GM10248 (cell line): ENCODE results near the gene GNB1.

ENCODE experiments used
- CTCF ChIA-PET: fragments of 300-600 bp; sonication (Branson Sonifier 250); formaldehyde crosslinking; extraction: SDS; loops from one replicate; lab custom pipeline; 2021; ENCODE audit warnings: antibody characterized with exemption; lab: Yijun Ruan, JAX
- POLR2A ChIA-PET: fragments of 350-650 bp; sonication (Branson Sonifier 250); formaldehyde crosslinking; extraction: SDS; loops from one replicate; lab custom pipeline; 2020; ENCODE audit warnings: antibody characterized with exemption; lab: Yijun Ruan, JAX
- DNase-seq: peaks from one replicate; pipeline ENCODE4 v3.0.0; 2012; ENCODE audit errors: extremely low spot score
- TF ChIP-seq, protein P1 (sequence below): IDR thresholded peaks from 2 replicates; pipeline ENCODE4 v1.5.1; 2012; ENCODE audit warnings: mild to moderate bottlenecking, low read depth; ENCODE audit errors: extremely low read depth, missing control alignments, control extremely low read depth

Gene GNB1

DNA sequence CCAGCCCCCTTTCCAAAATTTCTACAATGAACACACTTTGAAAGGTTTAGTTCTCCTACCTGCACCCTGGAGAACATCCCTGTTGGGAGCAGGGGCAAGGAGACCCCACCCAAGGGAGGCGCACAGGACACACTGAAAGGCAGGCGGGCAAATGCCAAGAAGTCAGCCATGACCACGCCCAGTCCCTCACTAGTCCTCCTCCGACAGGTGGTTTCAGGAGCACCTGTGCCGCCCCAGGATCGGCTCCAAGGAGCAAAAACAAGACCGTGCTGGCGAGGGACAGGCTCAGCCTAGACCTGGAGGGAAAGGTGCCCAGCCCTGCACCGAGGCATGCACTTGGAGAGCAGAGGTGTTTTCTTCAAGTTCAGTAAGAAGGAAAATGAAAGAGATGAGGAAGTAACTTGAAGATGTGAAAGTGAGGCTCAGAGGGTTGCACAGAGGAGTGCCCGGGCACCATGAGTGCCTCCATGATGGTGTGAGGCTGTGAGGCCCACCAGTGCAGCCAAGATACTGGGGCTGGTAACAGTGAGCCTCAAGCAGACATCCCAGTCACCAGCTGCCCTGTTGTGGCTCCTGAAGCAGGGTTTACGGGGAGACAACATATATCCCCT lies 93.1 kb downstream of the GNB1 start:
- ChIA-PET POLR2A (no interaction called here), CTCF (interaction anchor here (0.6 to 4.0 kb wide), 2 partner anchors 12 to 18 kb away, joined by 3 to 19 read pairs; no protein-coding TSS in a partner anchor)
- peak; percentile 53 for DNase-seq
- TF ChIP-seq, protein P1, sequence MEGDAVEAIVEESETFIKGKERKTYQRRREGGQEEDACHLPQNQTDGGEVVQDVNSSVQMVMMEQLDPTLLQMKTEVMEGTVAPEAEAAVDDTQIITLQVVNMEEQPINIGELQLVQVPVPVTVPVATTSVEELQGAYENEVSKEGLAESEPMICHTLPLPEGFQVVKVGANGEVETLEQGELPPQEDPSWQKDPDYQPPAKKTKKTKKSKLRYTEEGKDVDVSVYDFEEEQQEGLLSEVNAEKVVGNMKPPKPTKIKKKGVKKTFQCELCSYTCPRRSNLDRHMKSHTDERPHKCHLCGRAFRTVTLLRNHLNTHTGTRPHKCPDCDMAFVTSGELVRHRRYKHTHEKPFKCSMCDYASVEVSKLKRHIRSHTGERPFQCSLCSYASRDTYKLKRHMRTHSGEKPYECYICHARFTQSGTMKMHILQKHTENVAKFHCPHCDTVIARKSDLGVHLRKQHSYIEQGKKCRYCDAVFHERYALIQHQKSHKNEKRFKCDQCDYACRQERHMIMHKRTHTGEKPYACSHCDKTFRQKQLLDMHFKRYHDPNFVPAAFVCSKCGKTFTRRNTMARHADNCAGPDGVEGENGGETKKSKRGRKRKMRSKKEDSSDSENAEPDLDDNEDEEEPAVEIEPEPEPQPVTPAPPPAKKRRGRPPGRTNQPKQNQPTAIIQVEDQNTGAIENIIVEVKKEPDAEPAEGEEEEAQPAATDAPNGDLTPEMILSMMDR: no peak

- ChIA-PET CTCF (no interaction called here), POLR2A (no interaction called here)
- TF ChIP-seq, protein P1: peak; percentile 20
- DNase-seq: no peak
Measured at GRCh38 chr1:1796466-1796865, 94.4 kb downstream of the GNB1 start.

DNA sequence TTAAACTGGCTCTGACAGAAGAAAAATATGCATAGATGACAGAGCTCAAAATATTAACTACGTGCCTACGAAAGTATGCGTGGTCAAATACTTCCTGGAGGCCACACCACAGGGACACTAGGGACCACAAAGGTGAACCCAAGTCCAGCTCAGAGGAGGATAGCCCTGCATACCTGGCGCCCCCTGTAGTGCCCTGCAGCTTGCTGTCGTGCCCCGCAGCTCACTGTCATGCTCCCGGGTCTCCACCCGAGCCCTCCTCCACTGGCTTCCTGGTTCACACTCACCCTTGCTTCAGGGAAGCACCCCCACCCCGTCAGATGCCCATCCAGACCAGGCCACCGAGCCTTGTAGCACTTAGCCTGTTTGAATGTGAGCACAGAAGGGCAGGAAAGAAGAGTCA lies 95.9 kb downstream of the GNB1 start:
- ChIA-PET CTCF (interaction anchor here (1.0 to 1.6 kb wide), 2 partner anchors 10 to 114 kb away, joined by 3 to 7 read pairs; no protein-coding TSS in a partner anchor), POLR2A (no interaction called here)
- DNase-seq: no peak
- TF ChIP-seq, protein P1: no peak

DNA sequence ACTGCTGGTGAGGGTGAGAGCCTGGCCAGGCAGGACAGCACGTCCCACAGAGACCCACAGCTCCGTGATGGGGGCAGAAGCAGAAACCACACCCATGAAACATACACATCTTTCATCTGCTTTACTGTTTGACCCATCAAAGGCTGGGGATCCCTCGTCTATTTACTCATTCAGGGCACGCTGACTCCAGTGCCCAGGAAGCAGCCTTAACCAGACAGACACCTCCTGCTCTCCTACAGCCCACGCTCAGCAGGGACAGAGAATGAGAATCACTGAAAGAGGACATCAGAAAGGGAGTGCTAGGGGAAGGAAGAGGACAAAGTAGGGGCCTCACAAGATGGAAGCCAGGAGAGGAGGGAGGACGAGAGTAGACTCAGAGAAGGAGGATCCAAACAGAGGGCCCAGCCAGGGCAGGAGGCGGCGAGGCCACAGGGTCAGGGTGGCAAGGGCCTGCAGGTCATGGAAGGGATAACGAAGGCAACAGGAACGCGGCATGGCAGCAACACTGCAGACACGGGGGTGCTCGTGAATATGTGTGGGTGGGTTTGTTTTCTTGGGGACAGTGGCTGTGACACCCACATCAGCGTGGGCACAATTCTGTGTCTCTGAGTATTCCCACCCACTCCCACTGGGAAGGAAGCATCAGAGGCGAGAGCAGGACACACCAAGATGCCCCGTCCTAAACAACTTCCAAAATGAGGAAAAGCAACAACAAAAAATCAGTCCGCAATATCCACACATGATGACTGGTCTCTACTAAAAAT lies 97.2 kb downstream of the GNB1 start:
- ChIA-PET CTCF (interaction anchor here (1.4 kb wide), 1 partner anchor 14 kb away, joined by 4 read pairs; no protein-coding TSS in a partner anchor), POLR2A (no interaction called here)
- no peak for DNase-seq
- TF ChIP-seq, protein P1: no peak

DNA sequence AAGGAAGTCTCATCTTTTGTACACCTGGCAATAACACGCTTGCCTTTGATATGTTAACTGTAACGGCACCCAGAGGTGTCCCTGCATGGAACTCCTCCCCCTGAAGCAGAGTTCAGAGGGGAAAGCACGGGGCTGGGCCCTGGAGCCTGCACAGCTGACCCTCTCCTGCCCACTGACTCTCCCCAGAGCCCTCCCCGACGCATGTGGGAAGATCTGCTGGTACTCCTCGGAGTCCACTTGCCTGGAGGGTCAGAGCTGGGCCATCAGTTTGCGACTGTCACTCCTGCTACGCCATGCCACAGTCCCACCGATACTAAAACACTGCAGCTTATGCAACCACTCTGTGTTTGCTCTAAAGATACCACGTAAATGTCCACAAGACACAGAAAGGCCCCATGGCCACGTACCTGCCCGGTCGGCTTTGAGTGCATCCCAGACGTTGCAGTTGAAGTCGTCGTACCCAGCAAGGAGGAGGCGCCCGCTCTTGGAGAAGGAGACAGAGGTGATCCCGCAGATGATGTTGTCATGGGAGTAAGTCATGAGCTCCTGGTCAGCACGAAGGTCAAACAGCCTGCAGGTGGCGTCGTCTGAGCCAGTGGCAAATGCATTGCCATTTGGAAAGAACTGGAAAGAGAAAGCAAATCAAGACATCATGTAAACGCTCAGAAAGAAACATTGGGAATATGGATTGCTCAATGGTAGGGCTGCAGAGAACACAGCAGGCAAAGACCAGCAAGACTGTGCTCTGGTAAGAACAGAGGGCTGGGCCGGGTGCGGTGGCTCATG lies 102.0 kb downstream of the GNB1 start:
- CTCF ChIA-PET: interaction anchor here (0.8 to 1.9 kb wide), 6 partner anchors 9 to 120 kb away, joined by 3 to 5 read pairs (median 4); no protein-coding TSS in a partner anchor
- POLR2A ChIA-PET: no interaction called here
- TF ChIP-seq, protein P1: peak; percentile 52
- DNase-seq: no peak

DNA sequence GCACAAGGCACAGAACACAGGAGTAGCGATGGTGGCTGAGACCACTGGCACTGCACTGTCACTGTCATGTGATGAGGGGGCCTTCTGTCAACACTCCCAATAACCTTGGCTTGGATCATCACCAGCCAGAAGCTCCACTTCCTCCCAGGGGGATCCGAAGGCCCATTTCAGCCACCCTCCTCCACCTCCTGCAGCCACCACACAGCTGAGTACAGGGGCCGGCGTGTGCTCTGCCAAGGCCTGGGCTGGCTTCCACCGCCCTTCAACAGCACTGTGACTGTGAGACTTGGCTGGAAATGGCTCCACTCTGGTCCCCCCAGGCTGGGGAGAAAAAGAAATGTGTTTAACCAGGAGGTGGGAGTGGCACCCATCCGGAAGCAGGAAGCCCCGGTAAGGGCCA lies 102.8 kb downstream of the GNB1 start:
- TF ChIP-seq, protein P1: no peak
- POLR2A ChIA-PET: no interaction called here
- no peak for DNase-seq
- CTCF ChIA-PET: interaction anchor here (0.8 to 1.9 kb wide), 4 partner anchors 8 to 118 kb away, joined by 3 to 5 read pairs (median 4); no protein-coding TSS in a partner anchor
